GM21515 (cell line): Measurements from ENCODE around the gene HNRNPM.

ENCODE experiments used
- ATAC-seq: cut with Tn5 transposase; IDR thresholded peaks from one replicate; pipeline ENCODE4 v1.9.1; 2021; ENCODE audit not compliant: unreplicated experiment

HNRNPM gene

GRCh38 chr19:8485561-8486371, 41.0 kb downstream of the HNRNPM start:
- ATAC-seq = no peak

GRCh38 chr19:8486661-8487136, 41.9 kb downstream of the HNRNPM start:
- no peak for ATAC-seq

- ATAC-seq = no peak
Observed at GRCh38 chr19:8487137-8487851, 42.5 kb downstream of the HNRNPM start.

GRCh38 chr19:8488365-8488764, 43.6 kb downstream of the HNRNPM start:
- ATAC-seq = no peak

- ATAC-seq = no peak
Observed at GRCh38 chr19:8489561-8490394, 45.0 kb downstream of the HNRNPM start.

GRCh38 chr19:8490395-8490760, 45.6 kb downstream of the HNRNPM start:
- ATAC-seq = no peak

- ATAC-seq = no peak
Observed at GRCh38 chr19:8490873-8491272, 46.1 kb downstream of the HNRNPM start.

GRCh38 chr19:8491574-8491973, 46.8 kb downstream of the HNRNPM start:
- ATAC-seq = no peak

- ATAC-seq = no peak
Observed at GRCh38 chr19:8494158-8494557, 49.4 kb downstream of the HNRNPM start.

GRCh38 chr19:8498295-8498694, 53.5 kb downstream of the HNRNPM start:
- ATAC-seq = no peak

GRCh38 chr19:8499048-8499833, 54.5 kb downstream of the HNRNPM start:
- ATAC-seq = no peak

GRCh38 chr19:8500158-8500557, 55.4 kb downstream of the HNRNPM start:
- ATAC-seq = no peak

- ATAC-seq = no peak
Observed at GRCh38 chr19:8501516-8501915, 56.7 kb downstream of the HNRNPM start.

- no peak for ATAC-seq
Observed at GRCh38 chr19:8501981-8502380, 57.2 kb downstream of the HNRNPM start.

- no peak for ATAC-seq
Observed at GRCh38 chr19:8503510-8503909, 58.7 kb downstream of the HNRNPM start.

GRCh38 chr19:8504171-8504570, 59.4 kb downstream of the HNRNPM start:
- no peak for ATAC-seq

GRCh38 chr19:8504919-8505318, 60.1 kb downstream of the HNRNPM start:
- no peak for ATAC-seq

GRCh38 chr19:8505680-8506401, 61.1 kb downstream of the HNRNPM start:
- ATAC-seq = peak; percentile 42

- ATAC-seq = no peak
Observed at GRCh38 chr19:8506402-8506957, 61.7 kb downstream of the HNRNPM start.
